Esophagus muscularis mucosa (tissue), 4 donors: ENCODE data around the gene APOL2. TPM values are rescaled to one million over a fixed set of nuclear protein-coding genes. Genes with fewer than 3 reads are reported as not detected.
A peak's percentile ranks its signal among the peaks of the same experiment; 100 is the strongest.

Experiments
- DNase-seq: peaks from one replicate; pipeline ENCODE4 v3.0.0-alpha.2; 2017; ENCODE audit errors: extremely low spot score
- H3K27ac ChIP-seq, 4 donors: fragments of 200-600 bp; sonication (generic); replicated peaks in 1 of 4; 1 replicate in 3 of 4; 2 replicates in 1 of 4; pipeline ENCODE4 v1.5.1; 2016 to 2019; ENCODE audit warnings: mild to moderate bottlenecking in 1 of 4
- H3K27me3 ChIP-seq, 4 donors: fragments of 200-600 bp; sonication (generic); one replicate each; pipeline versions ENCODE4 v1.5.1 to v1.6.0; 2016 to 2019
- H3K36me3 ChIP-seq, 4 donors: fragments of 200-600 bp; sonication (generic); one replicate each; pipeline ENCODE4 v1.5.1; 2016 to 2019
- H3K4me1 ChIP-seq, 4 donors: fragments of 200-600 bp; sonication (generic); one replicate each; pipeline ENCODE4 v1.5.1; 2016 to 2019
- H3K4me3 ChIP-seq, 4 donors: fragments of 200-600 bp; sonication (generic); 1 replicate in 2 of 4; 2 replicates in 2 of 4; pipeline ENCODE4 v1.5.1; 2016 to 2019; ENCODE audit warnings: mild to moderate bottlenecking in 4 of 4, moderate library complexity in 1 of 4
- H3K9me3 ChIP-seq, 4 donors: fragments of 200-600 bp; sonication (generic); 1 replicate in 3 of 4; 2 replicates in 1 of 4; pipeline ENCODE4 v1.5.1; 2016 to 2019
- CTCF ChIP-seq, 3 experiments: fragments of 200-600 bp in 2 of 3; fragments of 450-650 bp in 1 of 3; sonication (generic) in 2 of 3; IDR thresholded peaks; one replicate each; pipeline ENCODE4 v1.5.1; 2017 to 2019; ENCODE audit warnings: antibody characterized with exemption in 3 of 3, mild to moderate bottlenecking in 2 of 3, moderate library complexity in 1 of 3
- EP300 ChIP-seq: sonication (generic); formaldehyde crosslinking; IDR thresholded peaks from one replicate; pipeline ENCODE4 v1.6.1; 2017; ENCODE audit warnings: antibody characterized with exemption
- POLR2A ChIP-seq: fragments of 450-650 bp; IDR thresholded peaks from one replicate; pipeline ENCODE4 v1.6.1; 2017; ENCODE audit warnings: antibody characterized with exemption, moderate library complexity, mild to moderate bottlenecking, low read depth
- POLR2AphosphoS5 ChIP-seq, 2 donors: sonication (generic); formaldehyde crosslinking; IDR thresholded peaks; one replicate each; pipeline ENCODE4 v1.6.1; 2017; ENCODE audit warnings: antibody characterized with exemption in 2 of 2
- WGBS: methylation state at CpG from one replicate; pipeline ENCODE4 v1.1.5; 2018; 5-methylcytosine and 5-hydroxymethylcytosine counted together
- intact Hi-C: fragments of 100-400 bp; cut with DNase I; formaldehyde crosslinking; loops from one replicate; pipeline ENCODE4 v1.15.1; 2023
- total RNA-seq, 4 donors: library from RNA; depleted of rRNA; stranded (reverse); fragments of >200 nt; gene quantifications; one replicate each; pipeline versions ENCODE4 v1.1.0 to v1.2.1, GENCODE V29; 2016

APOL2 gene
- total RNA-seq, 4 donors from 2014 or later: 22.0 to 41.9 (median 34.4) TPM

- Histone ChIP-seq H3K4me3 (no peak overlapping the region), H3K4me1 (peaks cover 11 to 58% (median 48%) of the 10 kb centered on the region in 4 donors), H3K9me3 (no peaks in the 10 kb centered on the region), H3K36me3 (peaks cover 87 to 98% (median 95%) of the 10 kb centered on the region in 4 donors), H3K27me3 (no peaks in the 10 kb centered on the region), H3K27ac (peak overlapping the region; percentile 80 to 86 (median 82))
- 34% methylated on average over 13 of the region's 28 CpGs for WGBS
- DNase-seq: peak; percentile 96
- intact Hi-C loops: no loop called here
- TF ChIP-seq POLR2A: no peak
- TF ChIP-seq EP300: no peak
- peak; percentile 70 to 76 for TF ChIP-seq POLR2AphosphoS5 (IDR thresholded peaks at IDR 0.05)
- peak; percentile 94 to 98 (median 94) for TF ChIP-seq CTCF (IDR thresholded peaks at IDR 0.05)
These were observed 47.0 kb upstream of the APOL2 start for GRCh38 chr22:36286096-36286957.

GRCh38 chr22:36285545-36285944 is 46.2 kb upstream of the APOL2 start:
- no peak for DNase-seq
- Histone ChIP-seq H3K4me3 (no peak overlapping the region), H3K27me3 (no peaks in the 10 kb centered on the region), H3K36me3 (peaks cover 89 to 100% (median 98%) of the 10 kb centered on the region in 4 donors), H3K4me1 (peaks cover 11 to 62% (median 56%) of the 10 kb centered on the region in 4 donors), H3K9me3 (no peaks in the 10 kb centered on the region), H3K27ac (peak overlapping the region; percentile 80 to 86 (median 82))
- intact Hi-C loops: no loop called here
- TF ChIP-seq POLR2AphosphoS5 (IDR thresholded peaks at IDR 0.05) (no peak), CTCF (IDR thresholded peaks at IDR 0.05) (no peak), POLR2A (no peak), EP300 (no peak)
- WGBS: 84% methylated on average over 21 of the region's 21 CpGs

GRCh38 chr22:36285017-36285416 is 45.7 kb upstream of the APOL2 start:
- intact Hi-C loops: no loop called here
- H3K4me3 ChIP-seq: no peak overlapping the region
- H3K27ac ChIP-seq: peak overlapping the region; percentile 80 to 86 (median 82)
- 54% methylated on average over 9 of the region's 12 CpGs for WGBS
- H3K9me3 ChIP-seq: no peaks in the 10 kb centered on the region
- peaks cover 11 to 64% (median 57%) of the 10 kb centered on the region in 4 donors for H3K4me1 ChIP-seq
- no peak for DNase-seq
- peaks cover 88 to 100% (median 96%) of the 10 kb centered on the region in 4 donors for H3K36me3 ChIP-seq
- peak in 1 of 2 donors; percentile 38 for TF ChIP-seq POLR2AphosphoS5 (IDR thresholded peaks at IDR 0.05)
- no peak for TF ChIP-seq EP300
- no peak for TF ChIP-seq POLR2A
- no peak for TF ChIP-seq CTCF (IDR thresholded peaks at IDR 0.05)
- H3K27me3 ChIP-seq: no peaks in the 10 kb centered on the region

- 90% methylated on average over 16 of the region's 24 CpGs for WGBS
- Histone ChIP-seq H3K36me3 (peaks cover 79 to 100% (median 88%) of the 10 kb centered on the region in 4 donors), H3K9me3 (no peaks in the 10 kb centered on the region), H3K27me3 (no peaks in the 10 kb centered on the region), H3K27ac (peak overlapping the region in 3 of 4 donors; percentile 80 to 82 (median 82)), H3K4me1 (peaks cover 11 to 60% (median 57%) of the 10 kb centered on the region in 4 donors), H3K4me3 (no peak overlapping the region)
- intact Hi-C loops: no loop called here
- TF ChIP-seq POLR2AphosphoS5 (IDR thresholded peaks at IDR 0.05) (peak in 1 of 2 donors; percentile 31), CTCF (IDR thresholded peaks at IDR 0.05) (no peak)
- DNase-seq: no peak
These were observed 44.8 kb upstream of the APOL2 start for GRCh38 chr22:36284171-36284571.
